Measurements from ENCODE around the gene ZNRF2.

DNA sequence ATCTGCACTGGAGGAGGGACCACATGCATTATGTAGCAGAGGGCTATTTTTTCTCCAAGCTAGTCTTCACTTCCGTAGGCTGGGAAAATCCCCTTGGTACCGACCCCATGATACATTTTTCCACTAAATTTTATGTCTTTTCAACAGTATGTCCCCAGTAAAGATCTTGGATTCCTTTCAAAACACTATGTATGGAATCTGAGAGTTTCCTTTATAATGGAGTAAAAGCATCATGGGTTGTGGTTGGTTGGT lies 4.8 kb upstream of the ZNRF2 start:
- no peak for TF ChIP-seq POLR2A (IDR thresholded peaks at IDR 0.05)
- TF ChIP-seq, protein P1, sequence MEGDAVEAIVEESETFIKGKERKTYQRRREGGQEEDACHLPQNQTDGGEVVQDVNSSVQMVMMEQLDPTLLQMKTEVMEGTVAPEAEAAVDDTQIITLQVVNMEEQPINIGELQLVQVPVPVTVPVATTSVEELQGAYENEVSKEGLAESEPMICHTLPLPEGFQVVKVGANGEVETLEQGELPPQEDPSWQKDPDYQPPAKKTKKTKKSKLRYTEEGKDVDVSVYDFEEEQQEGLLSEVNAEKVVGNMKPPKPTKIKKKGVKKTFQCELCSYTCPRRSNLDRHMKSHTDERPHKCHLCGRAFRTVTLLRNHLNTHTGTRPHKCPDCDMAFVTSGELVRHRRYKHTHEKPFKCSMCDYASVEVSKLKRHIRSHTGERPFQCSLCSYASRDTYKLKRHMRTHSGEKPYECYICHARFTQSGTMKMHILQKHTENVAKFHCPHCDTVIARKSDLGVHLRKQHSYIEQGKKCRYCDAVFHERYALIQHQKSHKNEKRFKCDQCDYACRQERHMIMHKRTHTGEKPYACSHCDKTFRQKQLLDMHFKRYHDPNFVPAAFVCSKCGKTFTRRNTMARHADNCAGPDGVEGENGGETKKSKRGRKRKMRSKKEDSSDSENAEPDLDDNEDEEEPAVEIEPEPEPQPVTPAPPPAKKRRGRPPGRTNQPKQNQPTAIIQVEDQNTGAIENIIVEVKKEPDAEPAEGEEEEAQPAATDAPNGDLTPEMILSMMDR (IDR thresholded peaks at IDR 0.05), result no peak

Data from tibial nerve (tissue), 3 donors.